ENCODE results near the gene UBQLN4.
A peak's percentile ranks its signal among the peaks of the same experiment; 100 is the strongest.

Gene UBQLN4

GRCh38 chr1:156080863-156081179 is 27.2 kb upstream of the UBQLN4 start:
- Histone ChIP-seq H2AK5ac (ENCODE audit: low read length, severe bottlenecking) (peak overlapping the region; percentile 14), H3K9ac (ENCODE audit: low read length) (peak overlapping the region; percentile 71), H2BK12ac (ENCODE audit: low read length in 2 of 2) (peak overlapping the region in 1 of 2 experiments; percentile 17), H2BK120ac (ENCODE audit: low read depth, low read length) (no peak overlapping the region), H3K14ac (ENCODE audit: low read length in 2 of 2) (peak overlapping the region in 1 of 2 experiments; percentile 62), H3K79me1 (replicated peaks; ENCODE audit: low read length, poor library complexity, severe bottlenecking) (peaks cover 24% of the 10 kb centered on the region), H3K18ac (ENCODE audit: low read depth in 1 of 2, low read length in 2 of 2) (peak overlapping the region in 1 of 2 experiments; percentile 13), H3K23ac (ENCODE audit: low read length in 2 of 2) (no peak overlapping the region), H3K36me3 (ENCODE audit: control insufficient read depth in 1 of 2, insufficient read depth in 2 of 2, low read depth in 1 of 2, low read length in 2 of 2) (peaks cover 0 to 18% of the 10 kb centered on the region in 2 experiments), H3K4me3 (ENCODE audit: insufficient read depth in 1 of 2, low read depth in 1 of 2, low read length in 2 of 2) (peak overlapping the region; percentile 76 to 83), H3K9me3 (ENCODE audit: control insufficient read depth, low read length) (no peaks in the 10 kb centered on the region), H2BK5ac (ENCODE audit: low read depth, low read length, poor library complexity, severe bottlenecking) (peak overlapping the region; percentile 53), H3K27ac (ENCODE audit: low read length, poor library complexity, severe bottlenecking) (peak overlapping the region; percentile 85), H2AFZ (ENCODE audit: low read depth, low read length) (no peak overlapping the region), H3K4me1 (ENCODE audit: control insufficient read depth, insufficient read depth, low read depth, low read length) (peaks cover 32% of the 10 kb centered on the region), H3K4me2 (ENCODE audit: low read length, poor library complexity, severe bottlenecking) (peak overlapping the region; percentile 91), H2BK15ac (ENCODE audit: low read depth, poor library complexity, severe bottlenecking) (peak overlapping the region; percentile 41), H3K27me3 (ENCODE audit: control insufficient read depth in 1 of 2, insufficient read depth in 1 of 2, low read length in 2 of 2) (peaks cover 0 to 4% of the 10 kb centered on the region in 2 experiments), H4K8ac (ENCODE audit: low read length) (peak overlapping the region; percentile 53), H4K91ac (ENCODE audit: low read length) (no peak overlapping the region), H3K4ac (ENCODE audit: low read depth in 1 of 2, low read length in 2 of 2) (peak overlapping the region; percentile 9 to 83)
- DNase-seq = no peak
- WGBS = 0% methylated on average over 4 of the region's 4 CpGs

DNA sequence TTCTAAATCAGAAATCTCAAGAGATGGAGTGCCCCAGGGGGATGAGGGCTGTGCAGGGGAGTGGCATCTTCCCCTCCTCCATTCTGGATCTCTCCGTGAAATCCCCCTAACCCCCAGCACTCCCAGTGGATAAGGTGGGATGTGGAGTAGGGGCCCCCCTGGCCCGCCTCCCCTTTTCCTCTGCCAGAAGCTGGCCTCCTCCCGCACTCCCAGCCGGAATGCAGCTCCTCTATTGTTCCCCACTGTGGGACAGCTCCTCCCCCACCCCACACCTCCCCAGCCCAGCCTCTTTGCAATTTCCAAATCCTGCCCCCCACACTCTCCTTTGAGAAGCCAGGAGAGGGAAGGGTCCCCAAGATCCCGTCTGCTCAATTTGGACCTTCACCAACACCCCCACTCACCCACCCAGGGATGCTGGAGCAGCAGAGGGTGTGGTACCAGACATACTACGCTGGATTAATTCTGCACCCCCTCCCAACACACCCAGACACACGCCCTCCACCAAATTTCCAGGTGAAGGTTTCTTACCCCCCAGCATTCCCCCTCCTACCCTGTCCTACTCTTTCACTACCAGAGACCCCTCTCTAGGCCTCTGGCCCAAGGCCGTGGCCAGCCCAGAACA is 26.8 kb upstream of the UBQLN4 start:
- Histone ChIP-seq H3K79me1 (replicated peaks; ENCODE audit: low read length, poor library complexity, severe bottlenecking) (peaks cover 26% of the 10 kb centered on the region), H3K4me3 (ENCODE audit: insufficient read depth in 1 of 2, low read depth in 1 of 2, low read length in 2 of 2) (peak overlapping the region; percentile 76 to 83), H3K4me2 (ENCODE audit: low read length, poor library complexity, severe bottlenecking) (peak overlapping the region; percentile 91), H3K36me3 (ENCODE audit: control insufficient read depth in 1 of 2, insufficient read depth in 2 of 2, low read depth in 1 of 2, low read length in 2 of 2) (peaks cover 0 to 22% of the 10 kb centered on the region in 2 experiments), H3K23ac (ENCODE audit: low read length in 2 of 2) (no peak overlapping the region), H3K4me1 (ENCODE audit: control insufficient read depth, insufficient read depth, low read depth, low read length) (peaks cover 32% of the 10 kb centered on the region), H2AK5ac (ENCODE audit: low read length, severe bottlenecking) (peak overlapping the region; percentile 29), H3K14ac (ENCODE audit: low read length in 2 of 2) (no peak overlapping the region), H2AFZ (ENCODE audit: low read depth, low read length) (no peak overlapping the region), H4K8ac (ENCODE audit: low read length) (no peak overlapping the region), H3K27ac (ENCODE audit: low read length, poor library complexity, severe bottlenecking) (no peak overlapping the region), H3K9ac (ENCODE audit: low read length) (no peak overlapping the region), H3K18ac (ENCODE audit: low read depth in 1 of 2, low read length in 2 of 2) (peak overlapping the region in 1 of 2 experiments; percentile 13), H4K91ac (ENCODE audit: low read length) (no peak overlapping the region), H3K4ac (ENCODE audit: low read depth in 1 of 2, low read length in 2 of 2) (peak overlapping the region in 1 of 2 experiments; percentile 83), H2BK12ac (ENCODE audit: low read length in 2 of 2) (peak overlapping the region in 1 of 2 experiments; percentile 17), H3K9me3 (ENCODE audit: control insufficient read depth, low read length) (no peaks in the 10 kb centered on the region), H3K27me3 (ENCODE audit: control insufficient read depth in 1 of 2, insufficient read depth in 1 of 2, low read length in 2 of 2) (peaks cover 0 to 4% of the 10 kb centered on the region in 2 experiments), H2BK5ac (ENCODE audit: low read depth, low read length, poor library complexity, severe bottlenecking) (no peak overlapping the region), H2BK120ac (ENCODE audit: low read depth, low read length) (no peak overlapping the region), H2BK15ac (ENCODE audit: low read depth, poor library complexity, severe bottlenecking) (peak overlapping the region; percentile 41)
- 8% methylated on average over 8 of the region's 8 CpGs for WGBS
- DNase-seq = no peak

GRCh38 chr1:156079762-156080161 is 26.2 kb upstream of the UBQLN4 start:
- no peak overlapping the region for H3K23ac ChIP-seq (ENCODE audit: low read length in 2 of 2)
- WGBS = 87% methylated on average over 5 of the region's 5 CpGs
- H3K4me2 ChIP-seq (ENCODE audit: low read length, poor library complexity, severe bottlenecking) = peak overlapping the region; percentile 91

GRCh38 chr1:156078728-156079127 is 25.1 kb upstream of the UBQLN4 start:
- Histone ChIP-seq H2BK12ac (ENCODE audit: low read length in 2 of 2) (no peak overlapping the region), H3K9ac (ENCODE audit: low read length) (no peak overlapping the region), H3K4ac (ENCODE audit: low read depth in 1 of 2, low read length in 2 of 2) (no peak overlapping the region), H2BK120ac (ENCODE audit: low read depth, low read length) (no peak overlapping the region), H3K23ac (ENCODE audit: low read length in 2 of 2) (no peak overlapping the region), H3K27me3 (ENCODE audit: control insufficient read depth in 1 of 2, insufficient read depth in 1 of 2, low read length in 2 of 2) (peaks cover 0 to 4% of the 10 kb centered on the region in 2 experiments), H2BK5ac (ENCODE audit: low read depth, low read length, poor library complexity, severe bottlenecking) (no peak overlapping the region), H2AK5ac (ENCODE audit: low read length, severe bottlenecking) (peak overlapping the region; percentile 53), H3K36me3 (ENCODE audit: control insufficient read depth in 1 of 2, insufficient read depth in 2 of 2, low read depth in 1 of 2, low read length in 2 of 2) (peaks cover 0 to 33% of the 10 kb centered on the region in 2 experiments), H3K27ac (ENCODE audit: low read length, poor library complexity, severe bottlenecking) (no peak overlapping the region), H4K8ac (ENCODE audit: low read length) (no peak overlapping the region), H3K18ac (ENCODE audit: low read depth in 1 of 2, low read length in 2 of 2) (no peak overlapping the region), H3K9me3 (ENCODE audit: control insufficient read depth, low read length) (no peaks in the 10 kb centered on the region), H3K4me2 (ENCODE audit: low read length, poor library complexity, severe bottlenecking) (peak overlapping the region; percentile 18), H4K91ac (ENCODE audit: low read length) (no peak overlapping the region), H3K4me1 (ENCODE audit: control insufficient read depth, insufficient read depth, low read depth, low read length) (peaks cover 26% of the 10 kb centered on the region), H2AFZ (ENCODE audit: low read depth, low read length) (no peak overlapping the region), H2BK15ac (ENCODE audit: low read depth, poor library complexity, severe bottlenecking) (no peak overlapping the region), H3K4me3 (ENCODE audit: insufficient read depth in 1 of 2, low read depth in 1 of 2, low read length in 2 of 2) (no peak overlapping the region), H3K14ac (ENCODE audit: low read length in 2 of 2) (no peak overlapping the region), H3K79me1 (replicated peaks; ENCODE audit: low read length, poor library complexity, severe bottlenecking) (peaks cover 30% of the 10 kb centered on the region)
- no peak for DNase-seq
- 87% methylated on average over 5 of the region's 5 CpGs for WGBS

More at GRCh38 chr1:156079762-156080161, 26.2 kb upstream of the UBQLN4 start:
- Histone ChIP-seq H3K4ac (ENCODE audit: low read depth in 1 of 2, low read length in 2 of 2) (no peak overlapping the region), H2BK120ac (ENCODE audit: low read depth, low read length) (no peak overlapping the region), H2BK5ac (ENCODE audit: low read depth, low read length, poor library complexity, severe bottlenecking) (no peak overlapping the region), H3K27me3 (ENCODE audit: control insufficient read depth in 1 of 2, insufficient read depth in 1 of 2, low read length in 2 of 2) (peaks cover 0 to 4% of the 10 kb centered on the region in 2 experiments), H3K4me3 (ENCODE audit: insufficient read depth in 1 of 2, low read depth in 1 of 2, low read length in 2 of 2) (no peak overlapping the region), H2AFZ (ENCODE audit: low read depth, low read length) (no peak overlapping the region), H3K79me1 (replicated peaks; ENCODE audit: low read length, poor library complexity, severe bottlenecking) (peaks cover 27% of the 10 kb centered on the region), H4K91ac (ENCODE audit: low read length) (no peak overlapping the region), H3K9ac (ENCODE audit: low read length) (no peak overlapping the region), H3K9me3 (ENCODE audit: control insufficient read depth, low read length) (no peaks in the 10 kb centered on the region), H3K27ac (ENCODE audit: low read length, poor library complexity, severe bottlenecking) (no peak overlapping the region), H3K18ac (ENCODE audit: low read depth in 1 of 2, low read length in 2 of 2) (no peak overlapping the region), H3K36me3 (ENCODE audit: control insufficient read depth in 1 of 2, insufficient read depth in 2 of 2, low read depth in 1 of 2, low read length in 2 of 2) (peaks cover 0 to 28% of the 10 kb centered on the region in 2 experiments), H2AK5ac (ENCODE audit: low read length, severe bottlenecking) (peak overlapping the region; percentile 29), H2BK15ac (ENCODE audit: low read depth, poor library complexity, severe bottlenecking) (no peak overlapping the region), H2BK12ac (ENCODE audit: low read length in 2 of 2) (no peak overlapping the region), H3K4me1 (ENCODE audit: control insufficient read depth, insufficient read depth, low read depth, low read length) (peaks cover 28% of the 10 kb centered on the region), H3K14ac (ENCODE audit: low read length in 2 of 2) (no peak overlapping the region), H4K8ac (ENCODE audit: low read length) (no peak overlapping the region)
- no peak for DNase-seq

Data from mesenchymal stem cell (in vitro differentiated cells and primary cell).